ENCODE results near the gene TREM2.

Gene TREM2

GRCh38 chr6:41186031-41186562 lies 23.2 kb upstream of the TREM2 start:
- no peaks in the 10 kb centered on the region for H3K79me2 ChIP-seq (ENCODE audit: control insufficient read depth, low read length)
- peaks cover 20% of the 10 kb centered on the region for H3K4me1 ChIP-seq (ENCODE audit: control insufficient read depth, low read length)
- H3F3A ChIP-seq (ENCODE audit: control insufficient read depth, insufficient read depth) = no peaks in the 10 kb centered on the region
- H3K9me3 ChIP-seq (ENCODE audit: control insufficient read depth, insufficient read depth, low read length) = peaks cover 14% of the 10 kb centered on the region; the same call in 1 of the 2 replicates
- H3K36me3 ChIP-seq (ENCODE audit: control insufficient read depth, low read length) = no peaks in the 10 kb centered on the region
- H3K4me3 ChIP-seq (ENCODE audit: low read length) = no peak overlapping the region
- no peak overlapping the region for H3K4me2 ChIP-seq (ENCODE audit: low read length)
- no peaks in the 10 kb centered on the region for H4K20me1 ChIP-seq (ENCODE audit: control insufficient read depth, insufficient read depth, low read depth, low read length)
- H3K27me3 ChIP-seq (ENCODE audit: control insufficient read depth, low read length) = no peaks in the 10 kb centered on the region
- no peaks in the 10 kb centered on the region for H3K9me2 ChIP-seq (replicated peaks; ENCODE audit: control insufficient read depth, low read length)
- no peak for TF ChIP-seq CTCF (IDR thresholded peaks at IDR 0.05; ENCODE audit: low read depth, low read length, poor library complexity, severe bottlenecking)
- TF ChIP-seq EZH2phosphoT487 (IDR thresholded peaks at IDR 0.05; ENCODE audit: borderline replicate concordance, low read length) = no peak
- H3K27ac ChIP-seq (ENCODE audit: low read depth, low read length) = no peak overlapping the region

GRCh38 chr6:41184761-41185160 lies 21.8 kb upstream of the TREM2 start:
- Histone ChIP-seq H3K9me3 (ENCODE audit: control insufficient read depth, insufficient read depth, low read length) (peaks cover 6% of the 10 kb centered on the region; the same call in 1 of the 2 replicates), H3F3A (ENCODE audit: control insufficient read depth, insufficient read depth) (no peaks in the 10 kb centered on the region), H3K4me2 (ENCODE audit: low read length) (no peak overlapping the region), H3K36me3 (ENCODE audit: control insufficient read depth, low read length) (no peaks in the 10 kb centered on the region), H4K20me1 (ENCODE audit: control insufficient read depth, insufficient read depth, low read depth, low read length) (no peaks in the 10 kb centered on the region), H3K79me2 (ENCODE audit: control insufficient read depth, low read length) (no peaks in the 10 kb centered on the region), H3K4me3 (ENCODE audit: low read length) (no peak overlapping the region), H3K27me3 (ENCODE audit: control insufficient read depth, low read length) (no peaks in the 10 kb centered on the region), H3K4me1 (ENCODE audit: control insufficient read depth, low read length) (peaks cover 20% of the 10 kb centered on the region), H3K9me2 (replicated peaks; ENCODE audit: control insufficient read depth, low read length) (no peaks in the 10 kb centered on the region), H3K27ac (ENCODE audit: low read depth, low read length) (no peak overlapping the region)
- TF ChIP-seq EZH2phosphoT487 (IDR thresholded peaks at IDR 0.05; ENCODE audit: borderline replicate concordance, low read length) = no peak
- no peak for TF ChIP-seq CTCF (IDR thresholded peaks at IDR 0.05; ENCODE audit: low read depth, low read length, poor library complexity, severe bottlenecking)

GRCh38 chr6:41182069-41183034 lies 19.4 kb upstream of the TREM2 start:
- H3K9me3 ChIP-seq (ENCODE audit: control insufficient read depth, insufficient read depth, low read length) = no peaks in the 10 kb centered on the region
- H3K9me2 ChIP-seq (replicated peaks; ENCODE audit: control insufficient read depth, low read length) = no peaks in the 10 kb centered on the region

More at GRCh38 chr6:41182069-41183034, 19.4 kb upstream of the TREM2 start:
- no peak overlapping the region for H3K27ac ChIP-seq (ENCODE audit: low read depth, low read length)
- peaks cover 20% of the 10 kb centered on the region for H3K4me1 ChIP-seq (ENCODE audit: control insufficient read depth, low read length)
- H3K36me3 ChIP-seq (ENCODE audit: control insufficient read depth, low read length) = no peaks in the 10 kb centered on the region
- H3K79me2 ChIP-seq (ENCODE audit: control insufficient read depth, low read length) = no peaks in the 10 kb centered on the region
- H3K4me2 ChIP-seq (ENCODE audit: low read length) = peak overlapping the region; percentile 5
- no peak overlapping the region for H3K4me3 ChIP-seq (ENCODE audit: low read length)
- H4K20me1 ChIP-seq (ENCODE audit: control insufficient read depth, insufficient read depth, low read depth, low read length) = no peaks in the 10 kb centered on the region
- peak; percentile 85 for TF ChIP-seq CTCF (IDR thresholded peaks at IDR 0.05; ENCODE audit: low read depth, low read length, poor library complexity, severe bottlenecking)
- no peak for TF ChIP-seq EZH2phosphoT487 (IDR thresholded peaks at IDR 0.05; ENCODE audit: borderline replicate concordance, low read length)
- no peaks in the 10 kb centered on the region for H3K27me3 ChIP-seq (ENCODE audit: control insufficient read depth, low read length)
- H3F3A ChIP-seq (ENCODE audit: control insufficient read depth, insufficient read depth) = no peaks in the 10 kb centered on the region
